H9 (cell line): ENCODE measurements around the gene PRPF6. TPM values are rescaled to one million over a fixed set of nuclear protein-coding genes. Genes with fewer than 3 reads are reported as not detected.

Experiments used
- DNase-seq: peaks from one replicate; pipeline ENCODE4 v3.0.0-alpha.2; 2017
- H2AFZ ChIP-seq: one replicate; pipeline ENCODE4 v1.6.1; 2013; ENCODE audit warnings: mild to moderate bottlenecking, low read length, control low read depth, moderate library complexity
- H2AK5ac ChIP-seq: 2 replicates; pipeline ENCODE4 v1.6.1; 2013; ENCODE audit warnings: low read length, control low read depth, mixed read lengths; ENCODE audit not compliant: insufficient read length
- H2BK120ac ChIP-seq: one replicate; pipeline ENCODE4 v1.6.1; 2013; ENCODE audit warnings: low read depth, mild to moderate bottlenecking, low read length, control low read depth, inconsistent platforms; ENCODE audit not compliant: poor library complexity, severe bottlenecking
- H2BK12ac ChIP-seq: 2 replicates; pipeline ENCODE4 v1.6.1; 2013; ENCODE audit warnings: low read length, control low read depth, mixed read lengths, low read depth; ENCODE audit not compliant: insufficient read length
- H2BK15ac ChIP-seq: 2 replicates; pipeline ENCODE4 v1.6.1; 2013; ENCODE audit warnings: low read depth, low read length, control low read depth
- H2BK20ac ChIP-seq: one replicate; pipeline ENCODE4 v1.6.1; 2013; ENCODE audit warnings: low read depth, mild to moderate bottlenecking, low read length, control low read depth, inconsistent platforms; ENCODE audit not compliant: poor library complexity, severe bottlenecking
- H2BK5ac ChIP-seq: 2 replicates; pipeline ENCODE4 v1.6.1; 2013; ENCODE audit warnings: low read length, control low read depth, mixed read lengths; ENCODE audit not compliant: insufficient read length
- H3K14ac ChIP-seq: 2 replicates; pipeline ENCODE4 v1.6.1; 2013; ENCODE audit warnings: low read length, control low read depth; ENCODE audit not compliant: insufficient read depth
- H3K18ac ChIP-seq: 2 replicates; pipeline ENCODE4 v1.6.1; 2013; ENCODE audit warnings: low read depth, mild to moderate bottlenecking, mixed read lengths, low read length, control low read depth; ENCODE audit not compliant: insufficient read length
- H3K23ac ChIP-seq: 2 replicates; pipeline ENCODE4 v1.6.1; 2013; ENCODE audit warnings: low read length, control low read depth, mixed read lengths, low read depth; ENCODE audit not compliant: insufficient read length
- H3K23me2 ChIP-seq: 2 replicates; pipeline ENCODE4 v1.6.1; 2013; ENCODE audit warnings: low read depth, mild to moderate bottlenecking, mixed read lengths, low read length, control low read depth; ENCODE audit not compliant: insufficient read length, poor library complexity, severe bottlenecking
- H3K27ac ChIP-seq: 2 replicates; pipeline ENCODE4 v1.5.1; 2013; ENCODE audit warnings: low read length, control low read depth, mixed read lengths, low read depth; ENCODE audit not compliant: insufficient read length
- H3K27me3 ChIP-seq: 2 replicates; pipeline ENCODE4 v1.6.1; 2013; ENCODE audit warnings: low read length, control low read depth, inconsistent platforms; ENCODE audit not compliant: insufficient read depth
- H3K4ac ChIP-seq: 2 replicates; pipeline ENCODE4 v1.6.1; 2013; ENCODE audit warnings: low read depth, mild to moderate bottlenecking, control low read depth, inconsistent platforms, low read length, moderate library complexity
- H3K4me1 ChIP-seq: 2 replicates; pipeline ENCODE4 v1.6.1; 2013; ENCODE audit warnings: low read length, control low read depth, inconsistent platforms; ENCODE audit not compliant: insufficient read depth
- H3K4me2 ChIP-seq: 2 replicates; pipeline ENCODE4 v1.6.1; 2013; ENCODE audit warnings: low read length, control low read depth, mixed read lengths; ENCODE audit not compliant: insufficient read length, insufficient read depth
- H3K56ac ChIP-seq: 2 replicates; pipeline ENCODE4 v1.6.1; 2013; ENCODE audit warnings: low read depth, mild to moderate bottlenecking, mixed read lengths, low read length, control low read depth; ENCODE audit not compliant: insufficient read length
- H3K79me1 ChIP-seq: 2 replicates; pipeline ENCODE4 v1.6.1; 2013; ENCODE audit warnings: low read depth, mild to moderate bottlenecking, moderate library complexity, low read length, control low read depth, inconsistent platforms; ENCODE audit not compliant: insufficient read depth, poor library complexity, severe bottlenecking
- H3K79me2 ChIP-seq: 2 replicates; pipeline ENCODE4 v1.6.1; 2013; ENCODE audit warnings: low read length, control low read depth, inconsistent platforms; ENCODE audit not compliant: insufficient read depth
- H3K9ac ChIP-seq: 2 replicates; pipeline ENCODE4 v1.6.1; 2013; ENCODE audit warnings: low read length, control low read depth, mixed read lengths; ENCODE audit not compliant: insufficient read length; ENCODE audit errors: extremely low read depth
- H3K9me3 ChIP-seq: one replicate; pipeline ENCODE4 v1.6.1; 2013; ENCODE audit warnings: low read depth, low read length, inconsistent platforms; ENCODE audit not compliant: control insufficient read depth
- H3T11ph ChIP-seq: one replicate; pipeline ENCODE4 v1.6.1; 2013; ENCODE audit warnings: mild to moderate bottlenecking, low read length, control low read depth, inconsistent platforms
- H4K20me1 ChIP-seq: one replicate; pipeline ENCODE4 v1.6.1; 2013; ENCODE audit not compliant: control insufficient read depth, insufficient read length, insufficient read depth
- H4K5ac ChIP-seq: 2 replicates; pipeline ENCODE4 v1.6.1; 2013; ENCODE audit warnings: low read depth, mild to moderate bottlenecking, mixed read lengths, low read length, control low read depth; ENCODE audit not compliant: insufficient read length
- H4K8ac ChIP-seq: replicated peaks from 2 replicates; pipeline ENCODE4 v1.6.1; 2013; ENCODE audit warnings: low read length, control low read depth, mixed read lengths, low read depth; ENCODE audit not compliant: insufficient read length
- H4K91ac ChIP-seq: 2 replicates; pipeline ENCODE4 v1.6.1; 2013; ENCODE audit warnings: low read depth, mild to moderate bottlenecking, moderate library complexity, mixed read lengths, low read length, control low read depth; ENCODE audit not compliant: insufficient read length
- H3K27ac Mint-ChIP-seq, 3 experiments: 2 replicates in 2 of 3; 3 replicates in 1 of 3; pipeline ENCODE4 v1.8.0; 2020 to 2021; ENCODE audit warnings: mixed read lengths in 3 of 3, mild to moderate bottlenecking in 1 of 3, moderate library complexity in 1 of 3
- H3K27me3 Mint-ChIP-seq: 2 replicates; pipeline ENCODE4 v1.8.0; 2021; ENCODE audit warnings: low read depth, mild to moderate bottlenecking, moderate library complexity, mixed read lengths
- H3K36me3 Mint-ChIP-seq, 3 experiments: 2 replicates in 2 of 3; 3 replicates in 1 of 3; pipeline ENCODE4 v1.8.0; 2020 to 2021; ENCODE audit warnings: low read depth in 3 of 3, mixed read lengths in 3 of 3; ENCODE audit not compliant: insufficient read depth in 1 of 3
- H3K4me1 Mint-ChIP-seq, 2 experiments: 2 replicates each; pipeline ENCODE4 v1.8.0; 2020; ENCODE audit warnings: mixed read lengths in 2 of 2
- H3K4me3 Mint-ChIP-seq, 2 experiments: 2 replicates in 1 of 2; 3 replicates in 1 of 2; pipeline ENCODE4 v1.8.0; 2020 to 2021; ENCODE audit warnings: mild to moderate bottlenecking in 2 of 2, mixed read lengths in 2 of 2, moderate library complexity in 1 of 2
- H3K9me3 Mint-ChIP-seq, 2 experiments: 2 replicates in 1 of 2; 3 replicates in 1 of 2; pipeline ENCODE4 v1.8.0; 2020; ENCODE audit warnings: mild to moderate bottlenecking in 2 of 2, mixed read lengths in 2 of 2, moderate library complexity in 1 of 2
- WGBS: extraction: QIAGEN DNeasy Blood & Tissue Kit; methylation state at CpG from one replicate; pipeline ENCODE4 v1.1.7; 2013; ENCODE audit warnings: missing lambda C conversion rate, low lambda C conversion rate, mixed read lengths; ENCODE audit not compliant: insufficient read length; ENCODE audit errors: extremely low coverage; 5-methylcytosine and 5-hydroxymethylcytosine counted together
- total RNA-seq: library from RNA; stranded (reverse); gene quantifications from 2 replicates; pipeline ENCODE4 v1.2.1, GENCODE V29; 2021
- TF ChIP-seq, protein P1 (sequence below): fragments of 200-600 bp; sonication (generic); conservative IDR thresholded peaks from 3 replicates; pipeline ENCODE4 v1.8.0; 2021; ENCODE audit warnings: antibody characterized with exemption, mild to moderate bottlenecking

The PRPF6 gene
- total RNA-seq, 1 experiment from 2014 or later, result 87.9 TPM

DNA sequence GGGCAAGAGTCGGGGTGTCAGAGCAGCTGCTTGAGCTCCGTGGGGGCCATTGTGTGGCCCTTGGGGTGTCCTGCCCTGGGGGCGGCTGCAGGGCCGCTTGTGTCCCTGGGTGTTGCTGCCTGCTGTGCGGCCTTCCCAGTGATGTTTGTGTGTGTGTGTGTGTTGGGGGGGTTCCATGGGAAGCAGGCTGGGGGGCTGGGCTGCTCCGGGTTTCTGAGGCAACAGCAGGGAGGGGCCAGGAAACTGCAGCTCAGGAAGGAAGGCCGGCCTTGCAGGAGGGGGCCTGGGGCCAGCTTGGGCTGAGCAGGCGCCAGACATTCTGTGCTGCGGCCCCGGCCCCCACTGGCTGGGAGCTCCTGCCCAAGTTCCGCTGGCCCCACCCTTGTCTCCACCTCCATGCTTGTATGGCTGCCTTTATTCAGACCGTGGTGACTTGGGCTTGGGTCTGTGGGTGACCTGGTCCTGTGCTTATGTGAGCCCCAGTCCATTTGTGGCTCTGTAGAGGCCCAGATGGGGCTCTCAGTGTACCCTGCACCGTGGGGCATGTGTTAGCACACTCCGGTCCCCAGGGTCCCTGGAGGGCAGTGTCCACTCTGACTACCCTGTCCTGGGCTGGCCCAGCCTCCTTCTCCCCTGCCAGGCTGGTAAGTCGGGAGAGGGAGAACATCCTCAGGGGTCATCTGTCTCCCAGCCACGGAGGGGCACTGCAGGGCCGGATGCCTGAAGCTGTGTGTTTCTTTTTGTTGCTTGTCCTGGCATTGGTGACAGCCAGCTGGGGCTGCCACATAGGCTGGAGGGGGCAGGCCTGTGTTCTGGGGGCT is 73.1 kb downstream of the PRPF6 start:
- Mint-ChIP-seq H3K27ac (no peak overlapping the region), H3K4me3 (no peak overlapping the region), H3K27me3 (peaks cover 34% of the 10 kb centered on the region), H3K4me1 (peaks cover 21 to 30% of the 10 kb centered on the region in 2 experiments), H3K36me3 (no peaks in the 10 kb centered on the region; a peak in 1 of 7 replicates), H3K9me3 (no peaks in the 10 kb centered on the region; a peak in 1 of 5 replicates)
- Histone ChIP-seq H3K9me3 (no peaks in the 10 kb centered on the region), H3K79me1 (no peaks in the 10 kb centered on the region), H3K23me2 (no peaks in the 10 kb centered on the region), H2BK12ac (no peak overlapping the region), H3K18ac (no peak overlapping the region), H3K4me2 (no peak overlapping the region), H2AK5ac (no peak overlapping the region), H2BK20ac (no peak overlapping the region), H3K27ac (no peak overlapping the region), H3K79me2 (no peaks in the 10 kb centered on the region), H4K91ac (no peak overlapping the region), H4K8ac (no peak overlapping the region), H3K4me1 (no peaks in the 10 kb centered on the region), H3K27me3 (peaks cover 4% of the 10 kb centered on the region; the same call in 1 of the 2 replicates), H4K20me1 (no peaks in the 10 kb centered on the region), H3K4ac (no peak overlapping the region), H4K5ac (no peak overlapping the region), H3K9ac (no peak overlapping the region), H2BK15ac (no peak overlapping the region), H3K23ac (no peak overlapping the region), H3K56ac (no peak overlapping the region), H3K14ac (no peak overlapping the region), H3T11ph (no peak overlapping the region), H2BK120ac (no peak overlapping the region), H2BK5ac (no peak overlapping the region), H2AFZ (no peak overlapping the region)
- WGBS, result no CpG with 5 or more reads among the region's 17 CpGs
- TF ChIP-seq, protein P1, sequence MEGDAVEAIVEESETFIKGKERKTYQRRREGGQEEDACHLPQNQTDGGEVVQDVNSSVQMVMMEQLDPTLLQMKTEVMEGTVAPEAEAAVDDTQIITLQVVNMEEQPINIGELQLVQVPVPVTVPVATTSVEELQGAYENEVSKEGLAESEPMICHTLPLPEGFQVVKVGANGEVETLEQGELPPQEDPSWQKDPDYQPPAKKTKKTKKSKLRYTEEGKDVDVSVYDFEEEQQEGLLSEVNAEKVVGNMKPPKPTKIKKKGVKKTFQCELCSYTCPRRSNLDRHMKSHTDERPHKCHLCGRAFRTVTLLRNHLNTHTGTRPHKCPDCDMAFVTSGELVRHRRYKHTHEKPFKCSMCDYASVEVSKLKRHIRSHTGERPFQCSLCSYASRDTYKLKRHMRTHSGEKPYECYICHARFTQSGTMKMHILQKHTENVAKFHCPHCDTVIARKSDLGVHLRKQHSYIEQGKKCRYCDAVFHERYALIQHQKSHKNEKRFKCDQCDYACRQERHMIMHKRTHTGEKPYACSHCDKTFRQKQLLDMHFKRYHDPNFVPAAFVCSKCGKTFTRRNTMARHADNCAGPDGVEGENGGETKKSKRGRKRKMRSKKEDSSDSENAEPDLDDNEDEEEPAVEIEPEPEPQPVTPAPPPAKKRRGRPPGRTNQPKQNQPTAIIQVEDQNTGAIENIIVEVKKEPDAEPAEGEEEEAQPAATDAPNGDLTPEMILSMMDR, result peak; percentile 55
- DNase-seq, result peak; percentile 78
